Ammon's horn (tissue), 1 donor: Measurements from ENCODE around the gene IRAK4.
A peak's percentile ranks its signal among the peaks of the same experiment; 100 is the strongest.
"Not testable (repeated sequence)": the region's sequence is repeated elsewhere in the genome, so short reads cannot be mapped to it uniquely, and the experiment has no call there.

Experiments
- DNase-seq: peaks from one replicate; pipeline ENCODE4 v3.0.0-alpha.2; 2016; ENCODE audit warnings: low spot score

The IRAK4 gene

DNA sequence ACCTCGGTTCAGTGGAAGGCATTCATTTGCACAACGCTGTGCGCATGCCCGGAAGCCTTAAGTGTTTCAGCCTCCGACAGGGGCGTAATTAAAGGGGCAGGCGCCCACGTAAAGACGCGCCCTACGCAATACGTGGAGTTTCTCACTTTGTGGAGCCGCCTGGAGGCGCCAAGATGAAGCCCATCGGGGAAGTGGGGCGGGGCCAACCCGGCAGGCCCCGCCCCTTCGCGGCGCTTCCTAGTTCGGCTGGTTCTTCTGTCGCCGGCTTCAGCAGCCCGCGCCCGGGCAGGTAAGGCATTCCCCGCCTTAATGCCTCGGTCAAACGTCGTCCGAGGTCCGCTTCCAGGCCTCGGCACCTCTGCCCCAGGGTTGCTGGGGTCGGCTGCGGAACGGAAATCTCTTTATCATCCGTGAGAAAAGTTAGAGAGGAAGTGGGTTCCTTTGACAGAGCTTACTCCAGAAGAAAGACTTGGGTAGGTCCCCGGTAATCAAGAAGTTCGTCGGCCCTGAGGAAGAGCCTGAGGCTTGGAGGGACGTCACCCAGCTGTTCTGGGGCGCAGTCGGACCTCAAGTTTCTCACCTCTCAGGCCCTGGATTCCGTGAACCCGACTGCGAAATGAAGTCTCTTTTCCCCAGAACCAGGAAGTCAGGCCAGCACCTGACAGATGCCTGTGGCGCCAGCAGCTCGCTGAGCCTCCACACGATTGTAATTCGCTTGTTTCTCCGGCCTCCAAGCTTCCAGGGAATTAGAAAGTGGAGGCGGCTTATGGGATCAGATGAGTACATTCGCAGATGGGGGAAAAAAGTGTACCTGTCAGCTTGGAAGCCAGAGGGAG lies at the start of gene IRAK4, which contains the start of gene PUS7L:
TSS of gene IRAK4 (plus strand) at position 224 of the 836 bp plus-strand sequence. CDS start 9,161 bp downstream, outside the sequence.
TSS of gene PUS7L (minus strand) at position 63 of the 836 bp plus-strand sequence. CDS start 3,545 bp downstream, outside the sequence.
- peak; percentile 98 for DNase-seq

- no peak for DNase-seq
Observed at GRCh38 chr12:43711348-43711747, 47.4 kb upstream of the IRAK4 start.

DNA sequence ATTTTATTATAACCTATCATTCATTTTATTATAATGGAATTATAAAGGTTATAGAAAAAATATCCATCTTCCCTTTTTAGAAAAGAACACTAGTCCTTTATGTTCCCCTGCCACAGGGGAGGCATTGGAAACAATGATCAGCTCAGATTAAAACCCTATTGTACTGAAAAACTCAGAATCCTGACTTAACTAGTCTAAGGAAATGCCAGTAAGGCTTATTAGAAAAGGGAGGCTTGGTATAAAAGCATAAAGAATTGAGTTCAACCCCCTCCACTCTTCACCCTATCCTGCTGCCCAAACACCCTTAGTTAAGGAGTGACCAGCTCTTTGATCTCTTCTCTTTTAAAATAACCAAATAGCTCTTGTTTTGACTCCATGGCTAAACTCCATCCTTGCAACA lies 36.1 kb upstream of the IRAK4 start:
- DNase-seq = no peak

GRCh38 chr12:43723134-43723533 lies 35.6 kb upstream of the IRAK4 start:
- DNase-seq = no peak

DNA sequence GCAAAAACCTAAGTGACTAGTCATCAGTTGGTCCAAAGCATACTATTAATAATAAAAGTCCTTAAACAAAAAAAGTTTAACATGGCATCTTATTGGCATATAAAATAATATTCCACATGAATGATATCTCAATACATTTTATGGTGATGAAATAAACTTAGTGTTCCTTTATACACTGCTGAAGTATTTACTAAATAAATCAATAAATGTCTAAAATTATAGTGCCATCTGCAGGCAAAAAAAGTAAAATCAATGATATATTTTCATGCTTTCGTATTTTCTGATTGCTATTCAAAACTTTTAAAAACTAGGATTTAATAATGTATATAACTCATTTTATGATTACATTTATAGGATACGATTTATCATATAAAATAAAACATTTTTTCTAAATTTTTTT lies 30.6 kb upstream of the IRAK4 start:
- no peak for DNase-seq

GRCh38 chr12:43728698-43729097 lies 30.1 kb upstream of the IRAK4 start:
- DNase-seq = no peak

DNA sequence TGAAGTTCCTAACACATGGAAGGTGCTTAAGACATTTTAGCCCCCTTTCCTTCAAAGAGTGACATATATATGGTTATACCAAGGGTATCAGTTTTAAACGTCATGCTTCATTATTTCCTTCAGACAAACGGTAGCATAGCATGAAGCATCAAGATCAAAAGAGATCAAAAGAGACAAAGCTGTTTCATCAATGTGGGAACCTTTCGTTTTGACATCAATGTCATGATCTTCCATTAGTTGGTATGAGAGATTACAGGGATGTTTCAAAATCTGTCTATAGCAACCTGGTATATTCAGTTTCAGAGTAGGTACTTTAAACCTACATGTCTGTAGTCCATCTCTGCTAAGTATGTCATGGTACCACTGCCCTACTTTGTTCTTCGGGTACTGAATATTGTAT lies 28.5 kb upstream of the IRAK4 start:
- no peak for DNase-seq

- DNase-seq = no peak
Observed at GRCh38 chr12:43733687-43734086, 25.1 kb upstream of the IRAK4 start.

DNA sequence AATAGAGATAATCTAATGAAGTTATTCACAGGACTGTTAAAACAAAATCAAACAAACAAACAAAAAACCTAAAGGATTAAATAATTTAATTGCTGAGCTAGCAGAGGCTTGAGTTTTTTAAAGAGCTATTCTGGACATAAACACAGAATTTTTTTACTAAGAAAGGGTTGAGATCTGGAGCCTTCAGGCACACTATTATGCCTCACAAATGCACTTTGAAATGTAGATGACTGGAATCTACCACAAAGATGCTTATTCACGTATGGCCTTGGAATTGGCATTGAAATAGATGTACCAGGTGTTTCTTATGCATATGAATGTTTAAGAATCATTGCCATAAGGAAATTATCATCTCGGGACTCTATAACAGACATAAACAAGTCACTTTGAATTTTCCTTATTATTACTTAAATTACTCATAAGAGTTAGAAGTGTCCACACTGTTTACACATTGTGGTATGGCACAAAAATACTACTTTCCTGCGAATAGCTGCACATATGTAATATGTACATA lies 21.8 kb upstream of the IRAK4 start:
- no peak for DNase-seq

GRCh38 chr12:43737646-43738045 lies 21.1 kb upstream of the IRAK4 start:
- DNase-seq = no peak

DNA sequence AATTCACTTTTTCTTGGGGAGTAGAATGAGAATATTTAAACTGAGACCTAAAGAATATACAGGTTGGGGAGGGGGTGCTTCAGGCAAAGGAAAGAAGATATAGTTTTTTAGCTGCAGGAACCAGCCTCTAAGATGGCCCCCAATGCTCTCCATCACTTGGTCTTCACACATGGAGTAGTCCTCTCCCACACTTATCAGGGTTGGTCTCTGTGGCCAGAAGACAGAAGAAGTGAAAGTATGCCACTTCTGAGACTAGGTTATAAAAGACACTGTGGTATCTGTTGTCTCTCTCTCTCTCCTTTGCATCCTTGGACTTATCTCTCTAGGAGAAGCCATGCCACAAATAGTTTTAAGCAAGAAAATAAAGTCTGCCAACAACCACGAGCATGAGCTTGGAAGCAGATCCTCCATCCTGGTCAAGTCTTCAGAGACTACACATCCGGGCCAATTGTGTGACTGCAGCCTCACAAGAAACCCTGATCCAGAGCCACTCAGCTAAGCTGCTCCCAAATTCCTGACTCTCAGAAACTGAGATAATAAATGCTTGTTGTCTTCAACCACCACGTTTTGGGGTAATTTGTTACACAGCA lies 18.1 kb upstream of the IRAK4 start:
- no peak for DNase-seq

GRCh38 chr12:43742106-43742505 lies 16.6 kb upstream of the IRAK4 start:
- DNase-seq = no peak

GRCh38 chr12:43744826-43745225 lies 13.9 kb upstream of the IRAK4 start:
- DNase-seq = no peak

DNA sequence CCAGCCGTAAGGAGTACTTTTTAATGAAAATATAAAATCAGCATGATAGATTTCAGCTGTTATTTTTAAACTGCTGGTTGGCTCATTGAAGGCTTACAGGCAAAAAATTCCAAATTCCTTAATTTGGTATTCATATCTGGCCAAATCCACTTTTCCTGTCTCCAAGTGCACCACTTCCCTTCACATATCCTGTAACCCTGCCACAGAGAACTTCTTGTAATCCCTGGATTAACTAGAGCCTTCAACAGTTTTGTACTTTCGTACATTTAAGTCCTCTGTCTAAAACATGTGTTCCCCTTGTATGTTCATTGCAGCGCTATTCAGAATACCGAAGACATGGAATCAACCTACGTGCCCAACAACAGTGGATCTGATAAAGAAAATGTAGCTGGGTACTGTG lies 9.7 kb upstream of the IRAK4 start:
- no peak for DNase-seq

DNA sequence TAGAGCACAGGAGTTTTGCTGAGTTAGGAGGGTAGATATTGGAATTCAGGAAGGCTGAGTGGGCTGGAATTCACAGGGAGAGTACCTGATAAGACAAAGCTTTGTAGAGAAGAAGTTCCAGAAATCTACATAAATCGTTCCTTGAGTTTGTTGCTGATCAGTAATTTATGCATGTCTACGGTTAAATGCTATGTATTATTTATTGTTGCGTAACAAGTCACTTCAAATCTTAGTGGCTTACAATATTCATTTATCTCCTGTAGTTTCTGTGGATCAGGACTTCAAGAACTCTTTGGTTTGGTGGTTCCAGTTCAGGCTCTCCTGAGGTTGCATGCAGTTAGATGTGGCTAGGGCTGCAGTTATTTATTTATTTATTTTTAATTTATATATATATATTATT lies 7.9 kb upstream of the IRAK4 start:
- DNase-seq = no peak

DNA sequence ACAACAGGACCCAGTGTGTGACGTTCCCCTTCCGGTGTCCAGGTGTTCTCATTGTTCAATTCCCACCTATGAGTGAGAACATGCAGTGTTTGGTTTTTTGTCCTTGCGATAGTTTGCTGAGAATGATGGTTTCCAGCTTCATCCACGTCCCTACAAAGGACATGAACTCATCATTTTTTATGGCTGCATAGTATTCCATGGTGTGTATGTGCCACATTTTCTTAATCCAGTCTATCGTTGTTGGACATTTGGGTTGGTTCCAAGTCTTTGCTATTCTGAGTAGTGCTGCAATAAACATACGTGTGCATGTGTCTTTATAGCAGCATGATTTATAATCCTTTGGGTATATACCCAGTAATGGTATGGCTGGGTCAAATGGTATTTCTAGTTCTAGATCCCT lies 7.4 kb upstream of the IRAK4 start:
- DNase-seq = not testable (repeated sequence)

DNA sequence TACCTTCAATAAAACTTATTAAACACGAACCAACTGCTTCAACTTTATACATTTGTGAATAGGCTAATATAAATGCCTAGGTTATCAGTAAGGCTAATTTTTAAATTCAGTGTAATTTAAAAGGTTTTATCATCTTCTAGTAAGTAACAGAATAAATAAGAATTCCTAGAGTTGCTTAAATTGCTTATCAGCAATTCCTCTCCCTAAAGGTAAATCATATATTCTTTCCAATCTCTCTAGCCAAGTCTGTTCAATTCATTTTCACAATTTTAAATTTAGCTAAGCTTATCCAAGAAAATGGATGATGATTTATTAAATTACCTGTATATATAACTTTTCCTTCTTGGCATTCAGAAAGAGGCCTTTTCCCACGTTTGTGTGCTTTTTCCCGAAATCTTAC lies 4.7 kb upstream of the IRAK4 start:
- no peak for DNase-seq

- peak; percentile 59 for DNase-seq
Observed at GRCh38 chr12:43758247-43758727, 464 bp upstream of the IRAK4 start.

DNA sequence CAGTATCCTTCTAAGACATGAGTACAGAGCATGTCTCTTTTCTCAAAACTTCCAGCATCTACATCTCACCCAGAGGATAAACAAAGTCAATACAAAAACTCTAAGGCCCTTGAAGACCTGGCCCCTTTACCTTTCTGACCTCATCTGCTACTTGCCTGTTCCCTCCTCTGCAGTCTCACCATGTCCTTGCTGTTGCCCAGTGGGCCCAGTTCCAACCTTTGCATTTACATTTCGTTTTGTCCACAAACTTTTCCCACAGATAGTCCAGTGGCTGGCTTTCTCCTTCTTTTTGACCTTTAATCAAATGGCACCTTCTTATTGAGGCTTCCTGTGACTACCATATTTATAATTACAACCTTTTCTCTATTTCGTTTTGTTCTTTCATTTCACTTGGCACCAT lies 1.6 kb downstream of the IRAK4 start:
- no peak for DNase-seq

- no peak for DNase-seq
Observed at GRCh38 chr12:43761500-43761899, 2.7 kb downstream of the IRAK4 start.

DNA sequence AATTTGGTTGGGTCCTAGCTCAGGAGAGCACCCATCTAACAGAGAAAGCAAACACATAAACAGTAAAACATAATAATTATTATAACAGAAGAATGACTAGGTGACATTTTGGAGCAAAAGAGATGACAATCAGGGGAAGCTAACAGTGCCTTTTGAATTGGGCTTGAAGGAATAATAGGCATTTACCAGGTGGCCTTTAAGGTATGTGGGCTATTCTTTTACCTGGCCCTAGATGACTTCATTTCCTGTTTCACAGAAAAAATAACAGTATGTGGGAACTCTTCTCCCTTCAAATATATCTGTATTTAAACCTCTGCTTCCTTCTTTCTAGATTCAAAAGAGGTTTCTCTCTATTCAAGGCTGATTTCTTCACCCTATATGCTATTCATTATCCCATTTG lies 3.8 kb downstream of the IRAK4 start:
- DNase-seq = no peak

DNA sequence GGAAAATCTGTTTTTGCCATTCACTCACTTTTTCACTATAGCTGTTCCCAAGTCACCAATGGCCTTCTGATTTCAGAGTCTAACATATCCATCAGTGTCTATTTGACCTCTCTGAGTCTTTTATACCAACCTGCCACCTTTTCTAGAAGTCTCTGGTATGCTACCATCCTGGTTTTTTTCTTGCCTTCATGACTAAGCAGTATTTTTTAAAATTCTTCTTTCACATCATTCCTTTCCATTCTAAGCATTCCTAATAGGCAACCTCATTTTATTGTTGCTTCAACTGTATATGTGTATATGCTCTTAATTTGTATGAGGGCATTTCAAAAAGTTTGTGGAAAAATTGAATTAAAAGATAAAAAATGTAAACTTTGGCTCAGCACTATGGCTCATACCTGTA lies 5.0 kb downstream of the IRAK4 start:
- DNase-seq = no peak

- no peak for DNase-seq
Observed at GRCh38 chr12:43764528-43764927, 5.8 kb downstream of the IRAK4 start.
